ENCODE results near the gene SELENOI.

DNA sequence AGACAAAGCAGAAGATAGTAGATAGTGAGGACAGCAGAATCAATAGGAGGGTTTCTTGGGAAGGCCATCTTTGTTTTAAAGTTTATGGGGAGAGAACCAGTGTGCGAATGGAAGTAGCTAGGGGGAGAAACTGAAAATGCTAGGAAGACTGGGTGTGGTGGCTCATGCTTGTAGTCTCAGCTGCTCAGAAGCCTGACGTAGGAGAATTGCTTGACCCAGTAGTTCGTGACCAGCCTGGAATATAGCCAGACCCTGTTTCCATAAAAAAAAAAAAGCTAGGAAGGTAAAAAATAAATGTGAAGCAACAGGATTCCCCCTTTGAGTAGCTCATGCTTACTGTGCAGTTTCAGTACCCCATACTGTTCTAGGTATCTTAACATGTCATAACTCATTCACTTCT is 36.6 kb downstream of the SELENOI start:
- TF ChIP-seq, protein P1, sequence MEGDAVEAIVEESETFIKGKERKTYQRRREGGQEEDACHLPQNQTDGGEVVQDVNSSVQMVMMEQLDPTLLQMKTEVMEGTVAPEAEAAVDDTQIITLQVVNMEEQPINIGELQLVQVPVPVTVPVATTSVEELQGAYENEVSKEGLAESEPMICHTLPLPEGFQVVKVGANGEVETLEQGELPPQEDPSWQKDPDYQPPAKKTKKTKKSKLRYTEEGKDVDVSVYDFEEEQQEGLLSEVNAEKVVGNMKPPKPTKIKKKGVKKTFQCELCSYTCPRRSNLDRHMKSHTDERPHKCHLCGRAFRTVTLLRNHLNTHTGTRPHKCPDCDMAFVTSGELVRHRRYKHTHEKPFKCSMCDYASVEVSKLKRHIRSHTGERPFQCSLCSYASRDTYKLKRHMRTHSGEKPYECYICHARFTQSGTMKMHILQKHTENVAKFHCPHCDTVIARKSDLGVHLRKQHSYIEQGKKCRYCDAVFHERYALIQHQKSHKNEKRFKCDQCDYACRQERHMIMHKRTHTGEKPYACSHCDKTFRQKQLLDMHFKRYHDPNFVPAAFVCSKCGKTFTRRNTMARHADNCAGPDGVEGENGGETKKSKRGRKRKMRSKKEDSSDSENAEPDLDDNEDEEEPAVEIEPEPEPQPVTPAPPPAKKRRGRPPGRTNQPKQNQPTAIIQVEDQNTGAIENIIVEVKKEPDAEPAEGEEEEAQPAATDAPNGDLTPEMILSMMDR (IDR thresholded peaks at IDR 0.05), result no peak
- TF ChIP-seq POLR2AphosphoS5 (IDR thresholded peaks at IDR 0.05), result no peak
- TF ChIP-seq EP300 (IDR thresholded peaks at IDR 0.05), result no peak
